HG03432 (cell line): ENCODE measurements around the gene MGAM2.
A peak's percentile ranks its signal among the peaks of the same experiment; 100 is the strongest.

Source experiments
- ATAC-seq: cut with Tn5 transposase; IDR thresholded peaks from one replicate; pipeline ENCODE4 v1.9.1; 2021; ENCODE audit warnings: mild to moderate bottlenecking, moderate library complexity; ENCODE audit not compliant: unreplicated experiment

The MGAM2 gene

GRCh38 chr7:142114207-142114606, 2.7 kb downstream of the MGAM2 start:
- no peak for ATAC-seq

GRCh38 chr7:142120524-142120923, 9.0 kb downstream of the MGAM2 start:
- ATAC-seq = no peak

- ATAC-seq = no peak
Observed at GRCh38 chr7:142123184-142123583, 11.7 kb downstream of the MGAM2 start.

- no peak for ATAC-seq
Observed at GRCh38 chr7:142125256-142125955, 13.9 kb downstream of the MGAM2 start.

- ATAC-seq = no peak
Observed at GRCh38 chr7:142130267-142130666, 18.7 kb downstream of the MGAM2 start.

- ATAC-seq = no peak
Observed at GRCh38 chr7:142131439-142132185, 20.1 kb downstream of the MGAM2 start.

GRCh38 chr7:142133731-142134148, 22.2 kb downstream of the MGAM2 start:
- no peak for ATAC-seq

- no peak for ATAC-seq
Observed at GRCh38 chr7:142134909-142135308, 23.4 kb downstream of the MGAM2 start.

- no peak for ATAC-seq
Observed at GRCh38 chr7:142138996-142139395, 27.5 kb downstream of the MGAM2 start.

GRCh38 chr7:142139597-142140400, 28.3 kb downstream of the MGAM2 start:
- ATAC-seq = no peak

- no peak for ATAC-seq
Observed at GRCh38 chr7:142140401-142140959, 29.0 kb downstream of the MGAM2 start.

GRCh38 chr7:142142702-142143101, 31.2 kb downstream of the MGAM2 start:
- no peak for ATAC-seq

- no peak for ATAC-seq
Observed at GRCh38 chr7:142146124-142146523, 34.6 kb downstream of the MGAM2 start.

- no peak for ATAC-seq
Observed at GRCh38 chr7:142150356-142150755, 38.8 kb downstream of the MGAM2 start.

GRCh38 chr7:142150869-142151268, 39.4 kb downstream of the MGAM2 start:
- no peak for ATAC-seq

- peak; percentile 81 for ATAC-seq
Observed at GRCh38 chr7:142152076-142152475, 40.6 kb downstream of the MGAM2 start.

- no peak for ATAC-seq
Observed at GRCh38 chr7:142153400-142153799, 41.9 kb downstream of the MGAM2 start.

- ATAC-seq = no peak
Observed at GRCh38 chr7:142158736-142159496, 47.4 kb downstream of the MGAM2 start.

GRCh38 chr7:142161921-142162320, 50.4 kb downstream of the MGAM2 start:
- ATAC-seq = no peak

- ATAC-seq = no peak
Observed at GRCh38 chr7:142168746-142169145, 57.2 kb downstream of the MGAM2 start.

- no peak for ATAC-seq
Observed at GRCh38 chr7:142172932-142173331, 61.4 kb downstream of the MGAM2 start.
